Fibroblast of skin of back (primary cell): ENCODE results near the gene KISS1R.

Experiments used
- DNase-seq: peaks from one replicate; pipeline ENCODE4 v3.0.0-alpha.2; 2013

Gene KISS1R

GRCh38 chr19:924553-925086, 7.5 kb downstream of the KISS1R start:
- no peak for DNase-seq

- peak; percentile 47 for DNase-seq
Observed at GRCh38 chr19:925087-925525, 8.0 kb downstream of the KISS1R start.

GRCh38 chr19:925526-926322, 8.6 kb downstream of the KISS1R start, which contains the start of gene ARID3A:
TSS of gene ARID3A (plus strand) at chr19:926035. CDS start at chr19:929529, 3,494 bp downstream.
- peak; percentile 83 for DNase-seq

- no peak for DNase-seq
Observed at GRCh38 chr19:926323-926588, 9.1 kb downstream of the KISS1R start.

- DNase-seq: peak; percentile 36
Observed at GRCh38 chr19:926589-927350, 9.6 kb downstream of the KISS1R start.

GRCh38 chr19:927351-927779, 10.2 kb downstream of the KISS1R start:
- DNase-seq: no peak

GRCh38 chr19:927780-928401, 10.8 kb downstream of the KISS1R start:
- no peak for DNase-seq

- DNase-seq: no peak
Observed at GRCh38 chr19:928471-929202, 11.5 kb downstream of the KISS1R start.

- no peak for DNase-seq
Observed at GRCh38 chr19:929203-929890, 12.2 kb downstream of the KISS1R start.

- no peak for DNase-seq
Observed at GRCh38 chr19:929891-930258, 12.7 kb downstream of the KISS1R start.

- no peak for DNase-seq
Observed at GRCh38 chr19:931860-932647, 14.9 kb downstream of the KISS1R start.

- peak; percentile 87 for DNase-seq
Observed at GRCh38 chr19:932648-933552, 15.8 kb downstream of the KISS1R start.

- no peak for DNase-seq
Observed at GRCh38 chr19:933553-933882, 16.4 kb downstream of the KISS1R start.

- no peak for DNase-seq
Observed at GRCh38 chr19:934197-934840, 17.2 kb downstream of the KISS1R start.

- DNase-seq: no peak
Observed at GRCh38 chr19:934865-935479, 17.8 kb downstream of the KISS1R start.

- DNase-seq: no peak
Observed at GRCh38 chr19:936175-936546, 19.0 kb downstream of the KISS1R start.

- DNase-seq: no peak
Observed at GRCh38 chr19:937259-937694, 20.1 kb downstream of the KISS1R start.

- DNase-seq: no peak
Observed at GRCh38 chr19:938233-938923, 21.2 kb downstream of the KISS1R start.

GRCh38 chr19:939439-939838, 22.3 kb downstream of the KISS1R start:
- no peak for DNase-seq
